HG02870 (cell line): Measurements from ENCODE around the gene AIFM1.

Experiments
- ATAC-seq: cut with Tn5 transposase; IDR thresholded peaks from one replicate; pipeline ENCODE4 v1.9.1; 2021; ENCODE audit warnings: mild to moderate bottlenecking, moderate library complexity; ENCODE audit not compliant: unreplicated experiment

Gene AIFM1

GRCh38 chrX:130171446-130172126 is 5.9 kb upstream of the AIFM1 start, which contains the start of gene RAB33A:
TSS of gene RAB33A (plus strand) at chrX:130171962. CDS start at chrX:130172063, 101 bp downstream.
- ATAC-seq = peak; percentile 4

DNA sequence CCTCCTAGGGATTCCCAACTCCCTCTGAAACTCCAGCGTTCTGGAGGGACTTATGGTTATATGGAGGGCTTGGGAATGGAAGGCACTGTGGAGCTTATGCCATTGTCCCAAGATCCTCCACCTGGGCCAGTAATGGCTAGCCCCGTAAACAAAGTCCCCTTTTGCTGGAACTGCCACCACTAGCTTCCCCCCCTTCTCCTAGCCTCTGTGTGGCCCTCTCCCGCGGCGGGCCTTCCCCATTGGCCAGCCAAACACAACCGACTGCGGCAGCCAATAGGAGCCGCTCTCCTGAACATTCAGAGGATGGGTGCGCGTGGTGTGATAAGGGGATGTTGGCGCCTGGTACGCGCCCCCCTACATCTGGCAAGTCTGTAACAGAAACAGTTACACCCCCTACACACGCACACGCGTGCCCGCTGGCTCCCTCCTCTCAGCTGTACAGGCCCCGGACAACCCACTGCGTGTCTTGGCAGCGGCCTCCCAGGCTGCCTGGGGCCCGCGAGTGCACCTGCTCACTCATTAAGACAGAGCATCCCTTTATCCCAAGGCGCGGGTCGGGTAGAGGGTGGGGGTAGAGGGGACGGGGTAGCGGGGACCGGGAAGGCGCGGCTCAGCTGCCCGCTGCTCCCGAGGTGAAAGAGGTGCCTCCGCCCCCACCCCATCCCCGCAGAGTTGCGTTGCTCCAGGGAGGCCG is 5.3 kb upstream of the AIFM1 start:
- peak; percentile 80 for ATAC-seq

DNA sequence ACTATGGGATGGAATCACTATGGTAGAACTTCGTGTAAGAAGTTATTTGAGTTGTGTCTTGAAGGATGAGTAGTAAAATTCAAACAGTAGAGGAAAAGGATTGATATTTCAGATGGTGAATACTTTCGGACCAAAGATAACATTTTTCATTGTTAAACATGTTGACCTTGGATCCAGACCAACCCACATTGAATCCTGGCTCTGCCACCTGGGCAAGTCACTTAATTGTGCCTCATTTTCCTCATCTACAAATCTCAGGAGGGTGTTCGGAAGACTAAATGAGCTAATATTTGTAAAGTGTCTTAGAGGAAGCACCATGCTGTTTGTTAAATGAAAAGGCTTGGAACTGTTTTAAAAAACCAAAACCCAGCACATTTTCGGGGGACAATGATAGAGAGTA is 1.4 kb upstream of the AIFM1 start:
- no peak for ATAC-seq

- no peak for ATAC-seq
Observed at GRCh38 chrX:130166503-130166777, 799 bp upstream of the AIFM1 start.

GRCh38 chrX:130165181-130165702 is 399 bp downstream of the AIFM1 start:
- no peak for ATAC-seq

DNA sequence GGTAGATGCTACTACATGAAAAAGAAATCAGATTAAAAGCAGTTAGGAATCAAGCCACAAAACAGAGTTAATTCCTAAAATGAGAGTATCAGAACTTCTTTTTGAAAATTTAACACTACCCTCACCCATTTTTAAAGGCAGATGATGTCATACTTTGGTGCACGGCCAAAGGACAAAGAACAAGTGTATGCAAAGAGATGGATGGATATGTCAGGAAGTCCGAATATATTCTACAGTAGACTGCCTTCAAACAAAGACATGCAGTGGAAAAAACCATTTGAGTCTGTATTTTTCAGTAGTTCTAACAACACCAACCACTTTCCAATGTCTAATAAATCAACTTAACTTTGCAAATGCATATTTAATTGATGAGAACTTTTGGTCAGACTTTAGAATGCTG is 2.2 kb downstream of the AIFM1 start:
- no peak for ATAC-seq

DNA sequence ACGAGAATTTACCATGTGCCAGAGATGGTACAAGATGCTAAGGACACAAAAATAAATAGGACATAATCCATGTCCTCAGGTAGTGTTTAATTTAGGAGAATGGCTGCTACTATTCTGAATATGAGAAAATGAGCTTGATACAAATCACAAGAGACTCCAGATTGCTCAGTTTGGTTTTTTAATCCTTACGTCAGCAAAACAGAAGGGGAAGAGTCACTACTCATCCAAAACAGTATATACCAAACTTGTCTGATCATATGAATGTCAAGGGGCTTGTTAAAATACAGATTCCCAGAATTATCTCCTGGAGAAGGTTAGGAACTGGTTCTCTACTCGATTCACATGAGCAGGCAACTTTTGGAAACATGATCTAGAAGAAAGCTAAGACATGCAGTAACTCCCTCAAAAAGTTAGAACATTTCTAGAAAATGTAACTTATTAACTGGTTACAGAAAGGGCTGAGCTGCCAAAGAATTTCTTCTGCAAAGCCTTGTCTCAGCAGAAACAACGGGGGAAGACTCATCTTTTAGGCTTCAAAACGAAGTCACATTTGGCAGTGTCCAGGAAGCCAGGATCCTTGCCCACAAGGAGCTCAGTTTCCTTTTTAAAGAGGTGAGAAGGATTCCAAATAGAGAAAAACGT is 3.4 kb downstream of the AIFM1 start:
- no peak for ATAC-seq

GRCh38 chrX:130159776-130160175 is 5.9 kb downstream of the AIFM1 start:
- no peak for ATAC-seq

DNA sequence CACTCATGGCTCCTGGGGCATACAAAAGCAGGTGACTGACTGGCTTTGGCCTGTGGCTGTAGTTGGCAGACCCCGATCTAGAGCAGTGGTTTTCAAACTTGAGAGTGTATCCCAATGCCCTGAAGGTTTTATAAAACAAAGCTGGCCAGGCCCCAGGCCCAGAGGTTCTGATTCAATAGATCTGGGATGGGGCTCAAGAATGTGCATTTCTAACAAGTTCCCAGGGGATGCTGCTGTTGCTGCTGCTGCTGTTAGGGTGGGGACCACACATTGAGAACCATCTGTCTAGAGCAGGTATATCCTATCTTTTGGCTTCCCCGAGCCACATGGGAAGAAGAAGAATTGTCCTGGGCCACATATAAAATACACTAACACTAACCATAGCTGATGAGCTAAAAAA is 7.3 kb downstream of the AIFM1 start:
- no peak for ATAC-seq

- no peak for ATAC-seq
Observed at GRCh38 chrX:130155564-130155963, 10.1 kb downstream of the AIFM1 start.

- ATAC-seq = no peak
Observed at GRCh38 chrX:130147631-130148030, 18.0 kb downstream of the AIFM1 start.

GRCh38 chrX:130145123-130145522 is 20.5 kb downstream of the AIFM1 start:
- ATAC-seq = no peak

DNA sequence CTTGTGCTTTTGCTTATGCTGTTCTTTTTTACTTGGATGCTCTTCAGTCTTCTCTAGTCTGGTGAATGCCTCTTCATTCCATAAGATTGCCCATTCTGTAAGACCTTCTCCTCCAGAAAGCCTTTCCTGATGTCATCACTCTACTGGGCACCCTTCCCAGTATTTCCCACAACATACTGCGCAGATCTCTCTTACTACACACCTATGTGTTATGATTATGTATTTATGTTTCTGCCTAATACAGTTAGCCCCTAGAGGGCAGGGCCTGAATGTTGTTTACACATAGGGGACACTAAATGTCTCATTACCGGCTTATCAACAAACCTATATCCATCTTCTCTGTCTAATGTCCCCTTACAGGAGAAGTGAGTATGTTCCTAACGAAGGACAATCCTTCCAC is 21.1 kb downstream of the AIFM1 start:
- ATAC-seq = no peak

- no peak for ATAC-seq
Observed at GRCh38 chrX:130139474-130140201, 26.0 kb downstream of the AIFM1 start.

GRCh38 chrX:130136961-130137360 is 28.7 kb downstream of the AIFM1 start:
- no peak for ATAC-seq

- ATAC-seq = no peak
Observed at GRCh38 chrX:130136496-130136895, 29.1 kb downstream of the AIFM1 start.

- no peak for ATAC-seq
Observed at GRCh38 chrX:130130990-130131389, 34.7 kb downstream of the AIFM1 start.

DNA sequence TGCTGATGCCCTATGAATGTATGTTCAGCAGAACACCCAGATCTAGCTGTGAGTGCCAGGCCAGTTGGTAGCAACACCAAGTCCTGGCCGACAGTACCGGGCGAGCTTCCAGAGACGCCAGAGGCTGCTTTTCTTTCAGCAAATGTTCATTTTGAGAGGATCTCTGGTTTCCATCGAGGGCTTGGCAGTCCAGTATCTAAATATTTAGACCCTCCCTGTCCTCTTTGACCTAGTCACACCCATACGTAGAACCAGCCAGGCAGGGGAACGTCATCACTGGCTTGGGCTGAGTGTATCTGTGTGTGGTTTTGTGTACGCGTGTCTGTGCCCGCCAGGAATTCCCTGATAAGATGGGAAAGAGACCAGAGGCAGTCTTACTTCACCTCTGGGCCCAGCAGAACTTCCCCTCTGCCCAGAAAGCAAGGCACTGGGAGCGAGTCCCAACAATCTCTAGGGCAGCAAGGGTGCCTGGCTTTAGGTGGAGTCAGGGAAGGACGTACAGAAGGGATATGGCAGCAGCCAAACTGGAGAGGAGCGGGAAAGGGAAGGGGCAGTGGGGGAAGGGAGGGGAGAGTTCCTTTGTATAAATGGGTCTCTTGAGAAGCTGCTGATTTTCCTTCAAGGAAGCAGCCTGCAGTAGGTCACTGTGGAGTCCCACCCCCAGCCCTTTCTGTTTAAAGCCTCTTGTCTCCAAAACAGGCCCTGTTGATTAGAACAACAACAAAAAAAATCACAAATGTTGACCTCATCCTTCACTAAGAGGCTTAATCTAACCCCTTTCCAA is 40.4 kb downstream of the AIFM1 start:
- no peak for ATAC-seq

GRCh38 chrX:130124577-130124976 is 41.1 kb downstream of the AIFM1 start:
- ATAC-seq = no peak

- ATAC-seq = no peak
Observed at GRCh38 chrX:130121505-130121800, 44.2 kb downstream of the AIFM1 start.
